HG03558 (cell line): ENCODE data around the gene AUTS2.
A peak's percentile ranks its signal among the peaks of the same experiment; 100 is the strongest.

Source experiments
- ATAC-seq: cut with Tn5 transposase; IDR thresholded peaks from one replicate; pipeline ENCODE4 v1.9.1; 2021; ENCODE audit warnings: moderate number of reproducible peaks; ENCODE audit not compliant: unreplicated experiment; ENCODE audit errors: extremely low read depth

Gene AUTS2

GRCh38 chr7:70182521-70182920, 584.2 kb downstream of the AUTS2 start:
- no peak for ATAC-seq

- ATAC-seq, result no peak
These were observed 585.0 kb downstream of the AUTS2 start for GRCh38 chr7:70183278-70183677.

- no peak for ATAC-seq
These were observed 590.8 kb downstream of the AUTS2 start for GRCh38 chr7:70188901-70189650.

- no peak for ATAC-seq
These were observed 591.5 kb downstream of the AUTS2 start for GRCh38 chr7:70189776-70190175.

- ATAC-seq, result no peak
These were observed 592.0 kb downstream of the AUTS2 start for GRCh38 chr7:70190281-70190680.

GRCh38 chr7:70193514-70193913, 595.2 kb downstream of the AUTS2 start:
- ATAC-seq, result no peak

- ATAC-seq, result no peak
These were observed 610.2 kb downstream of the AUTS2 start for GRCh38 chr7:70208236-70209063.

- no peak for ATAC-seq
These were observed 612.1 kb downstream of the AUTS2 start for GRCh38 chr7:70210200-70210935.

GRCh38 chr7:70210936-70211310, 612.6 kb downstream of the AUTS2 start:
- ATAC-seq, result no peak

GRCh38 chr7:70212281-70212680, 614.0 kb downstream of the AUTS2 start:
- no peak for ATAC-seq

GRCh38 chr7:70214071-70214470, 615.8 kb downstream of the AUTS2 start:
- no peak for ATAC-seq

- no peak for ATAC-seq
These were observed 617.2 kb downstream of the AUTS2 start for GRCh38 chr7:70215491-70215890.

- no peak for ATAC-seq
These were observed 619.3 kb downstream of the AUTS2 start for GRCh38 chr7:70217571-70217970.

GRCh38 chr7:70218006-70218405, 619.7 kb downstream of the AUTS2 start:
- no peak for ATAC-seq

- no peak for ATAC-seq
These were observed 620.8 kb downstream of the AUTS2 start for GRCh38 chr7:70219061-70219460.

GRCh38 chr7:70229242-70229641, 631.0 kb downstream of the AUTS2 start:
- no peak for ATAC-seq

- ATAC-seq, result no peak
These were observed 632.5 kb downstream of the AUTS2 start for GRCh38 chr7:70230761-70231160.

- ATAC-seq, result no peak
These were observed 635.5 kb downstream of the AUTS2 start for GRCh38 chr7:70233776-70234175.

GRCh38 chr7:70237256-70237655, 639.0 kb downstream of the AUTS2 start:
- ATAC-seq, result no peak

GRCh38 chr7:70237831-70238575, 639.7 kb downstream of the AUTS2 start:
- ATAC-seq, result peak; percentile 99
